ENCODE measurements around the gene SACM1L.
"Not testable (repeated sequence)": the region's sequence is repeated elsewhere in the genome, so short reads cannot be mapped to it uniquely, and the experiment has no call there.

Gene SACM1L

DNA sequence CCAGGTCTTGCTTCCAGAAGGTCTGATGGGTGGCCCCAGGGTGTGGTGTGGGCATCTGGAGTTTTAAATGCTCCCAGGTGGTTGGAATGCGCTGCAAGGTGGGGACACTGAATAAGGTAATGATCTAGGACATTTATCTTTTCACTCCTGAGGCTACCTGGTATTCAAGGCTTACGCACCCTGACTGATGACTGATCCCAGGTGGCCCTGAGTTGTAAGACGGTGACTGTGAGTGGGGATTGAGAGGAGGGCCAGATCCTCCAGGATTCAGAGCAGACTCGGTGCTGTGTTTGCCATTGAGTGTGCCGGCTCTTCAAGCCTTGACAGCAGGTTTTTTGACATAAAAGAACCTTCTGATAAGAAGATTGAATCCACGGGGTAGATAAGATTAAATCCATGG, 66.9 kb downstream of the SACM1L start:
- TF ChIP-seq EZH2phosphoT487 (IDR thresholded peaks at IDR 0.05; ENCODE audit: borderline replicate concordance, low read length), result no peak
- TF ChIP-seq, protein P1, sequence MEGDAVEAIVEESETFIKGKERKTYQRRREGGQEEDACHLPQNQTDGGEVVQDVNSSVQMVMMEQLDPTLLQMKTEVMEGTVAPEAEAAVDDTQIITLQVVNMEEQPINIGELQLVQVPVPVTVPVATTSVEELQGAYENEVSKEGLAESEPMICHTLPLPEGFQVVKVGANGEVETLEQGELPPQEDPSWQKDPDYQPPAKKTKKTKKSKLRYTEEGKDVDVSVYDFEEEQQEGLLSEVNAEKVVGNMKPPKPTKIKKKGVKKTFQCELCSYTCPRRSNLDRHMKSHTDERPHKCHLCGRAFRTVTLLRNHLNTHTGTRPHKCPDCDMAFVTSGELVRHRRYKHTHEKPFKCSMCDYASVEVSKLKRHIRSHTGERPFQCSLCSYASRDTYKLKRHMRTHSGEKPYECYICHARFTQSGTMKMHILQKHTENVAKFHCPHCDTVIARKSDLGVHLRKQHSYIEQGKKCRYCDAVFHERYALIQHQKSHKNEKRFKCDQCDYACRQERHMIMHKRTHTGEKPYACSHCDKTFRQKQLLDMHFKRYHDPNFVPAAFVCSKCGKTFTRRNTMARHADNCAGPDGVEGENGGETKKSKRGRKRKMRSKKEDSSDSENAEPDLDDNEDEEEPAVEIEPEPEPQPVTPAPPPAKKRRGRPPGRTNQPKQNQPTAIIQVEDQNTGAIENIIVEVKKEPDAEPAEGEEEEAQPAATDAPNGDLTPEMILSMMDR (IDR thresholded peaks at IDR 0.05; ENCODE audit: low read depth, low read length, poor library complexity, severe bottlenecking), result no peak
- H4K20me1 ChIP-seq (ENCODE audit: control insufficient read depth, insufficient read depth, low read depth, low read length), result no peaks in the 10 kb centered on the region
- H3K79me2 ChIP-seq (ENCODE audit: control insufficient read depth, low read length), result no peaks in the 10 kb centered on the region
- no peaks in the 10 kb centered on the region for H3F3A ChIP-seq (ENCODE audit: control insufficient read depth, insufficient read depth)
- no peaks in the 10 kb centered on the region for H3K36me3 ChIP-seq (ENCODE audit: control insufficient read depth, low read length)
- H3K9me2 ChIP-seq (replicated peaks; ENCODE audit: control insufficient read depth, low read length), result no peaks in the 10 kb centered on the region
- H3K4me2 ChIP-seq (ENCODE audit: low read length), result no peak overlapping the region
- H3K9me3 ChIP-seq (ENCODE audit: control insufficient read depth, insufficient read depth, low read length), result no peaks in the 10 kb centered on the region
- no peak overlapping the region for H3K27ac ChIP-seq (ENCODE audit: low read depth, low read length)
- no peak overlapping the region for H3K4me3 ChIP-seq (ENCODE audit: low read length)
- H3K27me3 ChIP-seq (ENCODE audit: control insufficient read depth, low read length), result no peaks in the 10 kb centered on the region
- no peaks in the 10 kb centered on the region for H3K4me1 ChIP-seq (ENCODE audit: control insufficient read depth, low read length)

DNA sequence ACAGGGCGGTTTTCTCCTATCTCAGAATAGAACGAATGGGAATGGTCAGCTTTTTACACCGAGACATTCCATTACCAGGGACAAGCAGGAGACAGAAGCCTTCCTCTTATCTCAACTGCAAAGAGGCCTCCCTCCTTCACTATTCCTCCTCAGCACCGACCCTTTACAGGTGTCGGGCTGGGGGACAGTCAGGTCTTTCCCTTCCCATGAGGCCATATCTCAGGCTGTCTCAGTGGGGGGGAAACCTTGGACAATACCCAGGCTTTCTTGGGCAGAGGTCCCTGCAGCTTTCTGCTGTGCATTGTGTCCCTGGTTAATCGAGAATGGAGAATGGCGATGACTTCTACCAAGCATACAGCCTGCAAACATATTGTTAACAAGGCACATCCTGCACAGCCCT, 67.9 kb downstream of the SACM1L start:
- H3K79me2 ChIP-seq (ENCODE audit: control insufficient read depth, low read length); H3K9me2 ChIP-seq (replicated peaks; ENCODE audit: control insufficient read depth, low read length); H3F3A ChIP-seq (ENCODE audit: control insufficient read depth, insufficient read depth); H3K27me3 ChIP-seq (ENCODE audit: control insufficient read depth, low read length); H3K27ac ChIP-seq (ENCODE audit: low read depth, low read length); H3K4me2 ChIP-seq (ENCODE audit: low read length); H3K4me3 ChIP-seq (ENCODE audit: low read length); H4K20me1 ChIP-seq (ENCODE audit: control insufficient read depth, insufficient read depth, low read depth, low read length); H3K36me3 ChIP-seq (ENCODE audit: control insufficient read depth, low read length); H3K4me1 ChIP-seq (ENCODE audit: control insufficient read depth, low read length); H3K9me3 ChIP-seq (ENCODE audit: control insufficient read depth, insufficient read depth, low read length): not testable (repeated sequence)

DNA sequence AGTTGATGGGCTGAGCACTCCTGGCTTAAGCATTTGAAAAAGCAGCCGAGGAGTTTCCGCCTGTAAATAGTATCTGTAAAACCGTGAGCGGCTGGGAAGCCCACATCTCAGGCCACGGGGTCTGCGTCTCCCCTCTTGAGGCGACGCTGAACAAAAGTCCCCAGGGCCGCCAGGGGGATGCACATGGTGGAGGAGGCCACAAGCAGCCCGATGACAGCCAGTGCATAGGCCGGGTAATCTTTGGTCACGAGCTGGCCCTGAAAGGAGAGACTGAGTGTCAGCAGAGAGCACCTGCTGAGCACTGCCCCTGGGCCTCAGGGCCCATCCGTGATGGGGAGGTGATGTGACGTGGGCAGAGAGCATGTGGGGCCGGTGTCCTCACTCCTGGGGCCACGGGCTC, 69.7 kb downstream of the SACM1L start:
- no peaks in the 10 kb centered on the region for H3K4me1 ChIP-seq (ENCODE audit: control insufficient read depth, low read length)
- no peaks in the 10 kb centered on the region for H3K79me2 ChIP-seq (ENCODE audit: control insufficient read depth, low read length)
- no peaks in the 10 kb centered on the region for H3K9me3 ChIP-seq (ENCODE audit: control insufficient read depth, insufficient read depth, low read length)
- H3K27ac ChIP-seq (ENCODE audit: low read depth, low read length), result no peak overlapping the region
- H3K4me3 ChIP-seq (ENCODE audit: low read length), result no peak overlapping the region
- H3K36me3 ChIP-seq (ENCODE audit: control insufficient read depth, low read length), result no peaks in the 10 kb centered on the region
- H3F3A ChIP-seq (ENCODE audit: control insufficient read depth, insufficient read depth), result no peaks in the 10 kb centered on the region
- TF ChIP-seq, protein P1 (IDR thresholded peaks at IDR 0.05; ENCODE audit: low read depth, low read length, poor library complexity, severe bottlenecking), result no peak
- no peak for TF ChIP-seq EZH2phosphoT487 (IDR thresholded peaks at IDR 0.05; ENCODE audit: borderline replicate concordance, low read length)
- H4K20me1 ChIP-seq (ENCODE audit: control insufficient read depth, insufficient read depth, low read depth, low read length), result no peaks in the 10 kb centered on the region
- no peaks in the 10 kb centered on the region for H3K9me2 ChIP-seq (replicated peaks; ENCODE audit: control insufficient read depth, low read length)
- H3K4me2 ChIP-seq (ENCODE audit: low read length), result no peak overlapping the region
- no peaks in the 10 kb centered on the region for H3K27me3 ChIP-seq (ENCODE audit: control insufficient read depth, low read length)

DNA sequence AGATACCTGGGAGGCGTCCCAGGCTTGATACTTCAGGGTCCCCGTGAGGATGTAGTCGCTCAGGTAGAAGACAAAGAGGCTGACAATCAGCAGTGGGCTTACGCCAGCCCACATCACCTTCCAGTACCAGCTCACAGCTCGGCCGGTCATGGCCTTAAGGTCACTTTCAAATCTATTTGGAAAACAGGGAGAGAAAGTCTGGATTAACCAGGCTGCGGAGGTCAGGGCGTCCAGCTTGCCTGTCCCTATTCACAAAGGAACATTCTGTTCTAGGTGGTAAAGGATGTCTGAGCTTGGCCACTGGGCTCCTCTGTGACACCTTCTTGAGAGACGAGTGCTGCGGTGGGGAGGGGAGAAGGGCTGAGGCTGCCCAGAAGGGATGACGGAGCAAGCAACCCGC, 70.7 kb downstream of the SACM1L start:
- no peak overlapping the region for H3K4me2 ChIP-seq (ENCODE audit: low read length)
- no peaks in the 10 kb centered on the region for H3K9me2 ChIP-seq (replicated peaks; ENCODE audit: control insufficient read depth, low read length)
- H3K79me2 ChIP-seq (ENCODE audit: control insufficient read depth, low read length), result no peaks in the 10 kb centered on the region
- H3K9me3 ChIP-seq (ENCODE audit: control insufficient read depth, insufficient read depth, low read length), result no peaks in the 10 kb centered on the region
- no peaks in the 10 kb centered on the region for H3K27me3 ChIP-seq (ENCODE audit: control insufficient read depth, low read length)
- no peaks in the 10 kb centered on the region for H4K20me1 ChIP-seq (ENCODE audit: control insufficient read depth, insufficient read depth, low read depth, low read length)
- no peak overlapping the region for H3K27ac ChIP-seq (ENCODE audit: low read depth, low read length)
- no peaks in the 10 kb centered on the region for H3K36me3 ChIP-seq (ENCODE audit: control insufficient read depth, low read length)
- H3K4me3 ChIP-seq (ENCODE audit: low read length), result no peak overlapping the region
- no peaks in the 10 kb centered on the region for H3F3A ChIP-seq (ENCODE audit: control insufficient read depth, insufficient read depth)
- H3K4me1 ChIP-seq (ENCODE audit: control insufficient read depth, low read length), result no peaks in the 10 kb centered on the region
- no peak for TF ChIP-seq EZH2phosphoT487 (IDR thresholded peaks at IDR 0.05; ENCODE audit: borderline replicate concordance, low read length)
- TF ChIP-seq, protein P1 (IDR thresholded peaks at IDR 0.05; ENCODE audit: low read depth, low read length, poor library complexity, severe bottlenecking), result no peak

Data from DOHH2 (cell line).